ENCODE results near the gene SC5D. TPM values are rescaled to one million over a fixed set of nuclear protein-coding genes. Genes with fewer than 3 reads are reported as not detected.

SC5D gene
- total and polyA plus RNA-seq, 2 of the 4 experiments (the other 2 are of a cell fraction) = 21.3 to 21.7 TPM

GRCh38 chr11:121274332-121274991 lies 18.1 kb upstream of the SC5D start:
- Histone ChIP-seq H4K8ac (ENCODE audit: low read depth in 2 of 2, low read length in 2 of 2) (no peak overlapping the region), H3K79me1 (ENCODE audit: low read depth in 1 of 2, low read length in 2 of 2) (no peaks in the 10 kb centered on the region), H3K23ac (ENCODE audit: low read depth, low read length) (no peak overlapping the region), H3K14ac (replicated peaks; ENCODE audit: low read depth, low read length) (no peak overlapping the region), H3K9me1 (ENCODE audit: insufficient read depth, low read length) (no peaks in the 10 kb centered on the region), H3K9ac (ENCODE audit: low read depth, low read length) (no peak overlapping the region), H2BK120ac (ENCODE audit: low read depth, low read length) (no peak overlapping the region), H2AK5ac (ENCODE audit: low read depth, low read length) (no peak overlapping the region), H2AFZ (replicated peaks; ENCODE audit: low read length, poor library complexity) (no peak overlapping the region), H3K56ac (ENCODE audit: extremely low read depth, insufficient read depth, low read length) (no peak overlapping the region), H3K9me3 (ENCODE audit: control insufficient read depth, insufficient read depth, low read length) (no peaks in the 10 kb centered on the region), H3K4me1 (ENCODE audit: control insufficient read depth, insufficient read depth, low read length) (no peaks in the 10 kb centered on the region), H4K91ac (ENCODE audit: insufficient read depth, low read depth, low read length) (no peak overlapping the region), H3K27ac (ENCODE audit: insufficient read depth, low read length) (no peak overlapping the region), H2BK20ac (ENCODE audit: low read depth, low read length) (no peak overlapping the region), H4K5ac (ENCODE audit: low read depth, low read length) (no peak overlapping the region), H2AK9ac (replicated peaks; ENCODE audit: low read depth, low read length, poor library complexity) (no peak overlapping the region), H3K18ac (ENCODE audit: low read depth, low read length) (no peak overlapping the region), H3K36me3 (ENCODE audit: control insufficient read depth, insufficient read depth, low read length) (no peaks in the 10 kb centered on the region), H3K27me3 (ENCODE audit: control insufficient read depth, insufficient read depth, low read length) (peaks cover 10% of the 10 kb centered on the region), H3K4me3 (ENCODE audit: insufficient read depth, low read depth, low read length) (no peak overlapping the region), H2BK15ac (ENCODE audit: low read depth, low read length) (no peak overlapping the region), H2BK5ac (ENCODE audit: low read depth, low read length, poor library complexity, severe bottlenecking) (no peak overlapping the region), H3K4ac (ENCODE audit: low read depth, low read length) (no peak overlapping the region), H3K4me2 (ENCODE audit: low read depth, low read length) (no peak overlapping the region), H4K20me1 (ENCODE audit: insufficient read depth, low read length) (no peaks in the 10 kb centered on the region)
- ATAC-seq (ENCODE audit: low read depth) = no peak
- in situ Hi-C loops (cut with MboI; ENCODE audit: low sequenced_read_pairs) (no loop called here), dilution Hi-C loops (cut with HindIII; ENCODE audit: low sequenced_read_pairs, unreplicated experiment) (no loop called here), intact Hi-C loops (cut with micrococcal nuclease) (no loop called here)
- no CpG with 5 or more reads among the region's 4 CpGs for WGBS, 2 experiments (ENCODE audit: extremely low coverage in 2 of 2, insufficient read length in 1 of 2)
- DNase-seq = no peak
- ChIA-PET CTCF (no interaction called here), POLR2A (ENCODE audit: unreplicated experiment) (no interaction called here)
- BruUV-seq (replicated peaks) = no TSS peak
- TF ChIP-seq NFE2L2 (IDR thresholded peaks at IDR 0.05; ENCODE audit: low read depth, low read length) = no peak
- no peak for TF ChIP-seq MXI1 (IDR thresholded peaks at IDR 0.05; ENCODE audit: borderline replicate concordance, low read depth, low read length)
- TF ChIP-seq, protein P1, sequence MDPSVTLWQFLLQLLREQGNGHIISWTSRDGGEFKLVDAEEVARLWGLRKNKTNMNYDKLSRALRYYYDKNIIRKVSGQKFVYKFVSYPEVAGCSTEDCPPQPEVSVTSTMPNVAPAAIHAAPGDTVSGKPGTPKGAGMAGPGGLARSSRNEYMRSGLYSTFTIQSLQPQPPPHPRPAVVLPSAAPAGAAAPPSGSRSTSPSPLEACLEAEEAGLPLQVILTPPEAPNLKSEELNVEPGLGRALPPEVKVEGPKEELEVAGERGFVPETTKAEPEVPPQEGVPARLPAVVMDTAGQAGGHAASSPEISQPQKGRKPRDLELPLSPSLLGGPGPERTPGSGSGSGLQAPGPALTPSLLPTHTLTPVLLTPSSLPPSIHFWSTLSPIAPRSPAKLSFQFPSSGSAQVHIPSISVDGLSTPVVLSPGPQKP (IDR thresholded peaks at IDR 0.05; ENCODE audit: borderline replicate concordance, low read depth, low read length) = no peak
- TF ChIP-seq CEBPB (IDR thresholded peaks at IDR 0.05; ENCODE audit: low read depth, low read length) = no peak
- TF ChIP-seq SMC3 (IDR thresholded peaks at IDR 0.05; ENCODE audit: low read depth, low read length) = no peak
- TF ChIP-seq, protein P2, sequence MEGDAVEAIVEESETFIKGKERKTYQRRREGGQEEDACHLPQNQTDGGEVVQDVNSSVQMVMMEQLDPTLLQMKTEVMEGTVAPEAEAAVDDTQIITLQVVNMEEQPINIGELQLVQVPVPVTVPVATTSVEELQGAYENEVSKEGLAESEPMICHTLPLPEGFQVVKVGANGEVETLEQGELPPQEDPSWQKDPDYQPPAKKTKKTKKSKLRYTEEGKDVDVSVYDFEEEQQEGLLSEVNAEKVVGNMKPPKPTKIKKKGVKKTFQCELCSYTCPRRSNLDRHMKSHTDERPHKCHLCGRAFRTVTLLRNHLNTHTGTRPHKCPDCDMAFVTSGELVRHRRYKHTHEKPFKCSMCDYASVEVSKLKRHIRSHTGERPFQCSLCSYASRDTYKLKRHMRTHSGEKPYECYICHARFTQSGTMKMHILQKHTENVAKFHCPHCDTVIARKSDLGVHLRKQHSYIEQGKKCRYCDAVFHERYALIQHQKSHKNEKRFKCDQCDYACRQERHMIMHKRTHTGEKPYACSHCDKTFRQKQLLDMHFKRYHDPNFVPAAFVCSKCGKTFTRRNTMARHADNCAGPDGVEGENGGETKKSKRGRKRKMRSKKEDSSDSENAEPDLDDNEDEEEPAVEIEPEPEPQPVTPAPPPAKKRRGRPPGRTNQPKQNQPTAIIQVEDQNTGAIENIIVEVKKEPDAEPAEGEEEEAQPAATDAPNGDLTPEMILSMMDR (conservative IDR thresholded peaks at IDR 0.05; ENCODE audit: low read depth, low read length) = no peak
- TF ChIP-seq USF2 (IDR thresholded peaks at IDR 0.05; ENCODE audit: low read depth, low read length) = no peak
- TF ChIP-seq MAFK (IDR thresholded peaks at IDR 0.05; ENCODE audit: low read depth, low read length) = no peak
- no peak for TF ChIP-seq RFX5 (IDR thresholded peaks at IDR 0.05; ENCODE audit: low read depth, low read length)
- TF ChIP-seq CHD1 (IDR thresholded peaks at IDR 0.05; ENCODE audit: low read depth, low read length) = no peak
- no peak for TF ChIP-seq RCOR1 (IDR thresholded peaks at IDR 0.05; ENCODE audit: insufficient replicate concordance, low read length)
- no peak for TF ChIP-seq POLR2A (IDR thresholded peaks at IDR 0.05; ENCODE audit: low read depth, low read length)
- no peak for TF ChIP-seq FOS (IDR thresholded peaks at IDR 0.05; ENCODE audit: low read depth, low read length)
